Raji (cell line): ENCODE data around the gene SART1.

Experiments
- POLR2A ChIP-seq: IDR thresholded peaks from 2 replicates; pipeline ENCODE4 v1.6.1; 2011; ENCODE audit warnings: low read depth, low read length, control low read depth; ENCODE audit not compliant: insufficient read depth

The SART1 gene

DNA sequence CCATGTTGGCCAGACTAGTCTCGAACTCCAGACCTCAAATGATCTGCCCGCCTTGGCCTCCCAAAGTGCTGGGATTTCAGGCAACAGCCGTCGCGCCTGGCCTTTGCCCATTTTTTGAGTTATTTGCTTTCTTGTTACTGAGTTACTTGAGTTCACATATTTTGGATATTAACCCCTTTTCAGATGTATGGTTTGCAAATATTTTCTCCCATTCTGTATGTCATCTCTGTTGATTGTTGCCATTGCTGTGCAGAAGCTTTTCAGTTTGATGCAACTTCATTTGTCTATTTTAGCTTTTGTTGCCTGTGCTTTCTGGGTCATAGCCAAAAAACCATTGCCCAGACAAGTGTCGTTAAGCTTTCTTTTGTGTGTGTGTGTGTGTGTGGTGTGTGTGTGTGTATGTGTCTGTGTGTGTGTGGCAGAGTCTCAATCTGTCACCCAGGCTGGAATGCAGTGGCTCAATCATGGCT, 9.4 kb upstream of the SART1 start:
- TF ChIP-seq POLR2A: no peak

DNA sequence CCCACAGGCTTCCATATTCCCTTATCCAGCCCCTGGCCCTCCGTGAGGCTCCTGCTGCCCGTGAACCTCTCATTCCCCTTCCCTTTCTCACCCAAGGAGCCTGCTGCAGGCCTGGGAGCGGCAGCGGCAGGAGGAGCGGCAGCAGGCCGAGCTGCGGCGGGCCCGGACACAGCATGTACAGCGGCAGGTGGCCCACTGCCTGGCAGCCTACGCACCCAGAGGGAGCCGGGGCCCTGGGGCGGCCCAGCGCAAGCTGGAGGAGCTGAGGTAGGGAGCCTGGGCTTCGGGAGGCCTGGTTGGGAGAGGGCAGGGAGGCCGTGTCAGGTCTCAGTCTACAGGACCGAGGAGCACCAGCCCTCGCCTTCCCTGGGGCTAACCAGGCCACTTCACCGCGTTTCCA, 8.1 kb upstream of the SART1 start:
- TF ChIP-seq POLR2A: no peak

DNA sequence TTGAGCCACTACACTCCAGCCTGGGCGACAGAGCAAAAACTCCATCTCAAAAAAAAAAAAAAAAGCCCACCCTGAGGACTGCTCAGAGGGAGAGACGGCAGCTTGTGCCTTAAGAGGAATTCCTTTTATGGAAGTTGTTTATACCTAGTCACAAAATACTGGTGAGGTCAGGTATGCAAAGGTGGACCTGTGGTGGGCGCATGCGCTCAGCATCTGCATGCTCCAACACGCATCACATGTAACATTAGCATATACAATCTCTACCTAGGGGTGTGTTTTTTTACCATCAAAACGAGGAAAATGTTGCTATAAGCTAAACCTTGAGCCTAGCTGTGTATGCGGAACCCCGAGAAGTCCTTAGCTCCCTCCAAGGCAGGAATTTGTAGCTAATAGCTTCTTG, 6.8 kb upstream of the SART1 start:
- TF ChIP-seq POLR2A: no peak

DNA sequence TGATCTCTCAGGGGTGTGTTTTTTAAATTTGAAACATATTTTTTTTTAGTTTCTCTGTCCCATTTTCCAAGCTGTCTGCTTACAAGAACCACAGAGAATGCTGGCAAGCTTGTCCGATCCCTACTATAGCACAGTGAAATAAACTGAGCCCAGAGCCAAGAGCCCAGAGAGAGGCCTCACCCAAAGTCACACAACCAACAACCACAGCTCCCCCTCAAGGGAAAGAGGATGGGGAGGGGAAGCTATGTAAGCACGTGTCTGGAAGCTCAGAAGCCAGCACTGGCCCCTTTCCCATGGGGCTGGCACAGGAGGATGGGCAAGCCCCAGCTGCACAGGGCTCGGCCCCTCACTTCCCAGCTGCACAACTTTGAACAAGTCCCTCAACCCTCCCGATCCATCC, 3.2 kb upstream of the SART1 start:
- TF ChIP-seq POLR2A: no peak

DNA sequence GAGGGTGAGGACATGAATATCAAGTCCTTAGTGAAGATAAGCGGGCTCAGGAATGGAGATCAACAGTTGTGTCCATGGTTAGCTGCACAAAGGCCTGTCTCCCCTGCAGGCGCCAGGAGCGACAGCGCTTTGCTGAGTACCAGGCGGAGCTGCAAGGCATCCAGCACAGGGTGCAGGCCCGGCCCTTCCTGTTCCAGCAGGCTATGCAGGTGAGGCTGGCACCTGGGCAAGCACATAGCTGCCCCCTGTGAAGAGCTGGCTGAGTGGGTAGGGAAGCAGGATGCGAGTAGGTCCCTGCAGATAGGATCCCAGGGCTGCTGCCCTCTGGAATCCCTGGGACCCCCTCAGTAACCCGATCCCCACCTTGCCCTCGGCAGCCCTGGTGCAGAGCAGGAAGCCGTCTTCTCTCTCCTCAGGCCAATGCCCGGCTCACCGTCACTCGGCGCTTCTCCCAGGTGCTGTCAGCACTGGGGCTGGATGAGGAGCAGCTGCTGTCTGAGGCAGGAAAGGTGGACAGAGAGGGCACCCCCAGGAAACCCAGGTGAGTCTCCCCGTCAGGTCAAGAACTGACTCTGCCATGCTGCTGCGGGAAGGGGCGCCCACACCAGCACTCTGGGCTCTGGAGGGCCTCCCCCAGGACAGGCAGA, 2.6 kb upstream of the SART1 start:
- TF ChIP-seq POLR2A: no peak

DNA sequence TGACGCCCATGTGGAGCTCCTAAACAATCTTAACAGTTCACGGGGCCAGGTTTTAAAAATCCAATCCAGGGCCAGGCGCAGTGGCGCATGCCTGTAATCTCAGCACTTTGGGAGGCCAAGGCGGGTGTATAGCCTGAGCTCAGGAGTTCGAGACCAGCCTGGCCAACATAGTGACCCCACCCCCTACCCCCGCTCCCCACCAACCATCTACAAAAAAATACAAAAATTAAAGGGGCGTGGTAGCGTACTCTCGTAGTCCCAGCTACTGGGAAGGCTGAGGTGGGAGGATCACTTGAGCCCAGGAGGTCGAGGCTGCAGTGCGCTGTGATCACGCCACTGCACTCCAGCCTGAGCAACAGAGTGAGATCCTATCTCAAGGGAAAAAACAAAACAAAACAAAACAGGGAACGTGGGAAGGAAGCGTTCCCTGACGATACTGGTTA, 689 bp upstream of the SART1 start:
- TF ChIP-seq POLR2A: no peak

DNA sequence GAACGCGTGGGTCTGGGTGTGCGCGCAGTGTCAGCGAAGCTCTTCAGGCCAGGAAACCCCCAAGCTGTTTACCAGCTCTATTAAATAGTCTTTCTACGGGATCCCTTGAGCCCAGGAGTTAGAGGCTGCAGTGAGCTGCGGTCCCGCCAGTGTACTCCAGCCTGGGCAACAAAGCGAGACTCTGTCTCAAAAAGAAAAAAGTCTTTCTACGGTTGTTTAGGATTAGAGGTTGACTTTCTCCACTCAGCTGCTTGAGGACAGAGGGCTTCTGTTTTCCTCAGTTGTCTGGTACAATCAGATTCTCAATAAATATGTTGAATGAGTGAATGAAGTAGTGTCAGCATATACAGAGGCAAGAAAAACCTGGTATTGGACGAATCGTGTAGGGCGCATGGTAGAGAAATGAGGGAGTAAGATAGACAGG, 619 bp downstream of the SART1 start:
- no peak for TF ChIP-seq POLR2A

DNA sequence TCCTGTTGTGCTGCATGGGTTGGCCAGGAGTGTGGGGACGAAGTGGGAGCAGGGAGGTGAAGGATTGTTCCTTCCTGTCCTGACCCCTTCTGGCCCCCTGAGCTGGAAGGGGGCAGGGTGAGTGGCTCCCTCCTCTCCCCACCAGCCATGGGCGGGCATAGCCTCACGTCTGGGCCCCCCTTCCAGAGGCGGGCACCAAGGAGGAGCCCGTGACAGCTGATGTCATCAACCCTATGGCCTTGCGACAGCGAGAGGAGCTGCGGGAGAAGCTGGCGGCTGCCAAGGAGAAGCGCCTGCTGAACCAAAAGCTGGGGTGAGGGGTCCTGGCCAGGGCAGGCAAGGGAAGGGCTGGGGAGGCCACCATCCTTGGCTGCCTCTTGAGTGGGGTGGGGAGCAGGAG, 3.4 kb downstream of the SART1 start:
- no peak for TF ChIP-seq POLR2A

DNA sequence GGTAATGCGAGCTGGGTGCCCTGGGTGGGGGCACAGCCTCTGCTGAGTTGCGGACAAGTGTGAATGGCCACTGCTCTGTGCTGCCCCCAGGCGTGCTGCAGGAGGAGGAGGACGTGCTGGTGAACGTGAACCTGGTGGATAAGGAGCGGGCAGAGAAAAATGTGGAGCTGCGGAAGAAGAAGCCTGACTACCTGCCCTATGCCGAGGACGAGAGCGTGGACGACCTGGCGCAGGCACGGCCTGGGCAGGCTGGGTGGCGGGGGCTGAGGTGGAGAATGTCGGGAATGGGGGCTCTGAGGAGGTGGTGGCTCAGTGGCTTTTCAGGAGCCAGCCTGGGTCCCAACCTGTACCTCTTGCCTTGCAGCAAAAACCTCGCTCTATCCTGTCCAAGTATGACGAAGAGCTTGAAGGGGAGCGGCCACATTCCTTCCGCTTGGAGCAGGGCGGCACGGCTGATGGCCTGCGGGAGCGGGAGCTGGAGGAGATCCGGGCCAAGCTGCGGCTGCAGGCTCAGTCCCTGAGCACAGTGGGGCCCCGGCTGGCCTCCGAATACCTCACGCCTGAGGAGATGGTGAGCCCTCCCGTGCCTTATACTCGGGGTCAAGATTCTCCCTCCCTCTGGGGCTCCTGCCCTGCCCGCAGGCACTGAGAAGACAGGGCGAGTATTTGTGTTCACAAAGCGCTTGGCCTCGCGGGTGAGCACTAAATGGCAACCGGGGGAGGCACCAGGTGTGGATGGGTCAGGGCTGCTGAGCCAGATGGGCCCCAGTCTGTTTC, 4.6 kb downstream of the SART1 start:
- no peak for TF ChIP-seq POLR2A

DNA sequence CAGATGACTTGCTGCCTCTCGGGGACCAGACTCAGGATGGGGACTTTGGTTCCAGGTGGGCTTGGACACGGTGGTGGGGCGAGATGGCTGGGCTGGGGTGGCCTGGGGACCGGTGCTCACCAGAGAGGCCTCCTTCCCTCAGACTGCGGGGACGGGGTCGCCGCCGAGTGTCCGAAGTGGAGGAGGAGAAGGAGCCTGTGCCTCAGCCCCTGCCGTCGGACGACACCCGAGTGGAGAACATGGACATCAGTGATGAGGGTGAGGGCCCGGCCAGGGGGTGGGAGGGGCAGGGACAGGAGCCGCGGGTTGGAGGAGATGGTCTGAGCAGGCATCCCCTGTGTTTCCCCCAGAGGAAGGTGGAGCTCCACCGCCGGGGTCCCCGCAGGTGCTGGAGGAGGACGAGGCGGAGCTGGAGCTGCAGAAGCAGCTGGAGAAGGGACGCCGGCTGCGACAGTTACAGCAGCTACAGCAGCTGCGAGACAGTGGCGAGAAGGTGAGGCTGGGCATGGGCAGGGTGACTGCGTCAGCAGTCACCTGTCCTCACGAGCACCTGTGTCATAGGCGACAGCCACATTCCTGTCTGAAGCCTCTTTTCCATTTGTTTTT, 5.9 kb downstream of the SART1 start:
- TF ChIP-seq POLR2A: no peak

DNA sequence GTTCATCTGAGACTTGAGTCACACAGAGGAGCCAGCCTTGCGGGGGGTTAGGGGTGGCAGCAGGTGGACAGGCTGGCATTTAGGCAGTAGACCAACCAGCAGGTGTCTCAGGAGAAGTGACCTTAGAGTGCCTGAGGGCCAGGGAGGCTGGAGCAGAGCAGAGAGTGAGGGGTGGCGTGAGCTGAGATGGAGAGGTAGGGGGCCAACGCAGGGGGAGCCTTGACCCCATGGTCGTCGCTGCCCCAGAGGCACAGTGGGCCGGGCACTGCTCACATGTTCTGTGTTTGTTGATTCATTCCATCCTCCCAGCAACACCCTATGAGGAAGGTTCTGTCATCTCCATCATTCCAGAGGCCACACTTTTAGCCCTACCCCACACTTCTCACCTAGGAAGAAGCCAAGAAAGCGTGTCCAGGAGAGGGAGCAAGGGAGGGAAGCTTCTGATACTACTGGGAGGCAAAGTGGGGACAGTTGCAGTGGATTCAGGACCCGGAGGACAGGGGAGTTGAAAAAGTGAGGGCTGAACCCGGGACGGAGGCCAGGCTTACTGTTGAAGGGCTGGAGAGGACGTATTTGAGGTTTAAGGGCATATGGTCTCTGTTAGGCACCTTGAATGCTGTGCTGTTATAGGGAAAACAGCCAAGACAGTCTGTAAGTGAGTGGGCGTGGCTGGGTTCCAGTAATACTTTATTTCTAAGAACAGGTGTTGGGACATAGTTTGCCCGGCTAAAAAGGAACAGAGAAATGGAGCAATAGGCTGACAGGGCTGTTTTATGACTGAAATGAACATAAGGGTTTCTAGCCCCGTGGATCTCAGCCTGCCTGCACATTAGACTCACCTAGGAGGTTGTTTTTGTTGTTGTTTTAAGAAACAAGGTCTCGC, 7.3 kb downstream of the SART1 start:
- no peak for TF ChIP-seq POLR2A

DNA sequence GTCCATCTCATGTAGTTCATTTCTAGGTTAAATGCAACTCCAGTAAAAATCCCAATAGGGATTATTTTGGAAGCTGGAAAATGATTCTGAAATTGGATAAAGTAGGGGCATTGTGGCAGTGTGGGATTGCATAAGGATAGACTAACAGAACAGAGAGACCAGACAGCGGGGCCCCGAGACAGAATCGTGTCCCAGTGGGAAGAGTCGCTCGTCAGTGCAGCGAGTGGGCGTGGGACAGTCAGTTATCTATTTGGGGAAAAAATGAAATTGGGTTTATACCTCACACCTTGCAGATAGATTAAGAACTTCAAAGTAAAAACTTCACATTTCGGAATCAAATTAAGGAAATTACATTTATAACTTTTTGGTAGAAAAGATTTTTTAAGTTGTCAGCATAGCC, 10.6 kb downstream of the SART1 start:
- no peak for TF ChIP-seq POLR2A

DNA sequence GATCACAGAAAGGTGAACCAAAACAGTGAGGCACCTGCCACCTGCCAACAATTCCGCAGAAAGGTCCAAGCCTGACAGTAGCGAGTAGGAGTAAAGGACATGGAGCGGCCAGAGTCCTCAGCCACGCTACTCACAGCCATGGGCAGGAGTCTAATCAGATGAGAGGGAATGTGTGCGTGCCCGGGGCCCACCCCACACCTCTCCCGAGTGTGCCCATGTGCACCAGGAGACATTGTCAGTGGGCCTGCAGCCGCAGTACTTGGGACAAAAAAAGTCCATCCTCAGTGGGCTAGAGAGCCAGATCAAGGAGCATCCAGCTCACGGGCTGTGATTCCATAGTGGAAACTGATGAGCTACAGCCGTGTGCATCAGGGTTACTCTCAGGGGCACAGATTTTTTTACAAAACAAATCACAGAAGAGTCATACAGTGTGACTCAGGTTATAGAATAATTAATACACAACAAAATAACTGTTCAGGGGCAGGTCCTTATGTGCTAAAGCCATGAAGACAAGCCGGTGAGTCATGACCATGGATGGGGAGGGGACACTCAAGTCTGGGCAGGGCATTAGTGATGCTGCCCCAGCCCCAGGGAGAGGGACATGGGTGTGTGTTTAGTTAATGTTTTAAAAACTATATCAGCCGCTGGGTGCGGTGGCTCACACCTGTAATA, 12.0 kb downstream of the SART1 start:
- TF ChIP-seq POLR2A: no peak

DNA sequence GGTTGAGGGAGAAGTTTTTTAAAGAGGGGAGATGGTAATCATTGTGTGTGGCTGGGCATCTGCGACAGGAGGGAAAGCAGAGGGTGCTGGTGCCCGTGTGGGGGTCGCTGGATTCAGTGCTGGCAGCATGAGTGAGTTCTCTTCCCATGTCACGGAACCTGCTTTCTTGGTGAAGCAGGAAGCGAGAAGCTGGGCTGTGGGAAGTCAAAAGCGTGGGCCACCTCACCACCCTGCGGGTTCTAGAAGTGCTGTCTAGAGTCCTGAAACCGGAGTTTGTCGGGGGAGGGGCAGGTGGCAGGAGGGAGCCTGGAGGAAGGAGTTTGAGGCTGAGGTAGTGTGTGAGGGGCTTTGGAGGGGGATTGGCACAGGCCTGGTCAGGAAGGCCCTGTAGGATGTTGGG, 14.2 kb downstream of the SART1 start:
- no peak for TF ChIP-seq POLR2A
